22Rv1 (cell line): Measurements from ENCODE around the gene KCNMB4.

Experiments used
- H3K27ac ChIP-seq: fragments of 450-650 bp; 2 replicates; pipeline ENCODE4 v1.5.1; 2017
- CTCF ChIP-seq: fragments of 450-650 bp; IDR thresholded peaks from 2 replicates; pipeline ENCODE4 v1.5.1; 2017; ENCODE audit warnings: mild to moderate bottlenecking
- ZFX ChIP-seq: fragments of 450-650 bp; IDR thresholded peaks from 2 replicates; pipeline ENCODE4 v1.6.1; 2017; ENCODE audit warnings: antibody characterized with exemption, borderline replicate concordance

Gene KCNMB4

GRCh38 chr12:70436836-70437235, 70.7 kb downstream of the KCNMB4 start:
- TF ChIP-seq ZFX, result no peak
- no peak for TF ChIP-seq CTCF
- no peak overlapping the region for H3K27ac ChIP-seq

- TF ChIP-seq CTCF, result no peak
- H3K27ac ChIP-seq, result no peak overlapping the region
Observed at GRCh38 chr12:70443062-70443673, 77.1 kb downstream of the KCNMB4 start.

GRCh38 chr12:70444903-70445302, 78.8 kb downstream of the KCNMB4 start:
- no peak for TF ChIP-seq CTCF
- no peak for TF ChIP-seq ZFX
- no peak overlapping the region for H3K27ac ChIP-seq

- TF ChIP-seq CTCF (no peak), ZFX (no peak)
Observed at GRCh38 chr12:70448371-70448770, 82.3 kb downstream of the KCNMB4 start.

GRCh38 chr12:70449074-70449752, 83.1 kb downstream of the KCNMB4 start:
- TF ChIP-seq ZFX (no peak), CTCF (no peak)
- no peak overlapping the region for H3K27ac ChIP-seq

More at GRCh38 chr12:70448371-70448770, 82.3 kb downstream of the KCNMB4 start:
- no peak overlapping the region for H3K27ac ChIP-seq

GRCh38 chr12:70449753-70450341, 83.8 kb downstream of the KCNMB4 start:
- TF ChIP-seq ZFX, result no peak
- no peak for TF ChIP-seq CTCF
- H3K27ac ChIP-seq, result no peak overlapping the region

- TF ChIP-seq CTCF (no peak), ZFX (no peak)
- H3K27ac ChIP-seq, result no peak overlapping the region
Observed at GRCh38 chr12:70451528-70451927, 85.4 kb downstream of the KCNMB4 start.
